Frontal cortex (tissue), 4 donors: ENCODE data around the gene HKDC1. TPM values are rescaled to one million over a fixed set of nuclear protein-coding genes. Genes with fewer than 3 reads are reported as not detected.
"Not testable (repeated sequence)": the region's sequence is repeated elsewhere in the genome, so short reads cannot be mapped to it uniquely, and the experiment has no call there.

Source experiments
- DNase-seq, 2 donors: peaks; one replicate each; pipeline ENCODE4 v3.0.0; 2012; ENCODE audit warnings: low spot score in 2 of 2
- FAIRE-seq: peaks from 2 replicates; lab custom pipeline; 2012; peaks lifted over from hg19 to GRCh38; lab: Jason Lieb, UNC
- total RNA-seq: library from RNA; depleted of rRNA; stranded (reverse); fragments of >200 nt; gene quantifications from one replicate; pipeline ENCODE4 v1.2.3, GENCODE V29; 2014
- donor health status: control.
- donor health status: control.
- donor health status: control.

HKDC1 gene
- total RNA-seq, 1 donor from 2014 or later: 0.41 TPM

DNA sequence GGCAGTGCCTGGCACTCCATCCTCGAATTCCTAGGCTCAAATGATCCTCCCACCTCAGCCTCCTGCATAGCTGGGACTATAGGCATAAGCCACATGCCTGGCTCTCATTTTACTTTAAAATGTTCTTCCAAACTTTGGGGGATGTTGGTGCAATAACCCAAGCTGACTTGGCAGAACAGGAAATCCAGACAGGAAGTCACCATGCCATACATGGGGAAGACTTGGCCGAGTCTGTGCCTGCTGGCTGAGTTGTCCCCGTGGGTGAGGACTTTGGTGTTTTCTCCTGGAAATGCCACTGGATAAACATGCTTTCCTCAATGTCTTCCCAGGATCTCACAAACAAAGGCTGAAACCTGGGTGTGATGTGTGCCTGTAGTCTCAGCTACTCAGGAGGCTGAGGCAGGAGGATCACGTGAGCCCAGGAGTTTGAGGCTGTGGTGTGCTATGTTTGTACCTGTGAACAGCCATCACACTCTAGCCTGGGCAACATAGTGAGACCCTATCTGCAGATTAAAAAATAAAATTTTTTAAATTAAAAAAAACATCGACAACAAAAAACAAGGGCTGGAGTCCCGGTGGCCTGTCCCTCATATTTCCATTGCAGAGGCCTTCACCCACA lies 19.8 kb downstream of the HKDC1 start:
- DNase-seq (no peak), FAIRE-seq (no peak)

GRCh38 chr10:69240455-69240854 lies 20.3 kb downstream of the HKDC1 start:
- no peak for FAIRE-seq

DNA sequence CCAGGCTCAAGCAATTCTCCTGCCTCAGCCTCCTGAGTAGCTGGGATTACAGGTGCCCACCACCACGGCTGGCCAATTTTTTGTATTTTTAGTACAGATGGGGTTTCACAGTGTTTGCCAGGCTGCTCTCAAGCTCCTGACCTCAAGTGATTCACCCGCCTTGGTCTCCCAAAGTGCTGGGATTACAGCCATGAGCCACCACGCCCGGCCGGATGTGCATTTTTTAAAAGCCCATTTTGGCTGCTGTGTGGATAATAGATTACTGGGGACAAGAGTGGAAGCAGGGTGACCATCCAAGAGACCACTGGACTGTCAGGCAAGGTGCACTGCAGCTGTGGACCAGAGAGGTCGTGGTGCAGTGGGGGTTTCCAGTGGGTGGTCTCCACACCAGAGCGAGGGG lies 21.4 kb downstream of the HKDC1 start:
- no peak for FAIRE-seq
- no peak for DNase-seq

More at GRCh38 chr10:69240455-69240854, 20.3 kb downstream of the HKDC1 start:
- no peak for DNase-seq

DNA sequence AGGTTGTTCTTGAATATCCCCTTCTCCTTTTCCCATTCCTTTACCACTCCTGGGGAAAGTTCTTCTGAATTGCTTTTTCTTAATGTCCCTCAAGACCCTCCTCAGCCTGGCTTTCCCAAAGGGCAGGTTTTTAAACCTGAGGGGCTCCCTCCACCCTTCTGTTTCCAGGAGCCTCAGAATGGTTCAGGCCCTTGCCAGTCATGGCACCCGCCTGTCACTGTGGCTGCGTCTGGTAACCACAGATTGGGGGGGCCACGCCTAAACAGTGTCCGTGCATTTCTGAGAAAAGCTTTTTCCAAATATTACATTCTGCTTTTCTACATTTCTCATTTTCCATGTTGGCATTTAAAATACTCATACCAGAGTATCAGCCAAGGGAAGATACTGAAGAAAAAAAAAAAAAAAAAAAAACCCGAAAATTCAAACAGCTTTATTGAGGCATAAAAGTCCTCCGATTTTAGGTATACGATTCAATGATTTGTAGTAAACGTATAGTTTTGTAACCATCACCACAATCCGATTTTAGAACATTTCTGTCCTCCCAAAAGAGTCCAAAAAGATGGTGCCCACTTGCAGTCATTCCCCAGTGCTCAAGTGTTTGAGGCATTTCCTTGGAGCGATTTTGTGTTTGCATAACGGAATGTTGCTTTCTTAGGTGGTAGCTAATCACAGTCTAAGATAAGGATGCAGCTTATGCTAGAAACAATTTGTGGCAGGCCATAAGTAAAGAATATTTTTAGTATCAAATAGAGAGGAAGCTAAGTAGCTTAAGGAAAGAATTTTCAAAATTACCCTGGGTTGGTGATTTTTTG lies 22.1 kb downstream of the HKDC1 start:
- FAIRE-seq (no peak), DNase-seq (no peak)

- DNase-seq (peak; percentile 68 to 76), FAIRE-seq (peak; percentile 31)
Observed at GRCh38 chr10:69242852-69243212, 22.7 kb downstream of the HKDC1 start.

- no peak for FAIRE-seq
- DNase-seq: no peak
Observed at GRCh38 chr10:69243817-69244216, 23.7 kb downstream of the HKDC1 start.

- no peak for FAIRE-seq
- no peak for DNase-seq
Observed at GRCh38 chr10:69246036-69246435, 25.9 kb downstream of the HKDC1 start.

DNA sequence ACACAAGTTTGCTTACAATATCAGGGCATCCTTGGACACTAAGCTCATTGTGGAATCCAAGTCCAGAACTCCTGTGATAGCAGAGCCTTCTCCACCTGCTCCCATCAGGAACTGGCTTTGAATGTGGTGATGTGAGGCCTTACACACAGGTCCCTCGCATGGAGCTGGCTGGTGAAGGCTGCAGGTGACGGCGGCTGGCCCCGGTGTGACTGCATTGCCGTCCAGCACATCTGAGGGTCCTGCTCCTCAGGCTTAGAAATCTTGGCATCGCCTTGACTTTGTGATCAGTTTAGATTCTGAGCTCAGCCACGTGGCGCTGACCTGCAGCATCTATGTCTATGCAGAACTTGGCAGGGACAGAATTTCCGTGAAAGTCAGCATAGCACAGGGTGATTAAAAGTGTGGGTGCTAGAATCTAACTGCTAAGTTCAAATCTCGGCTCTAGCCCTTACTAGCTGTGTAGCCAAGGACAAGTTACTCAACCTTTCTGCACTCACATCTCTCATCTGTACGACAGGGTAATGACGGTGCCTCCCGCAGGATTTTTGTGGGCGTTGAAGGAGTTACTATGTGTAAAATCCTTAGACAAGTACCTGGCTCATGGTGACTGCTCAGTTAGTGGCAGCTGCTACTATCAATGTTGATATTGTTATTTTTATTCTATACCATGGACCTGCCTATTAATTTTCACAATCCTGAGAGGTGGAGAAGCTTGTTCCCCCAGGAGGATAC lies 26.6 kb downstream of the HKDC1 start:
- no peak for DNase-seq

DNA sequence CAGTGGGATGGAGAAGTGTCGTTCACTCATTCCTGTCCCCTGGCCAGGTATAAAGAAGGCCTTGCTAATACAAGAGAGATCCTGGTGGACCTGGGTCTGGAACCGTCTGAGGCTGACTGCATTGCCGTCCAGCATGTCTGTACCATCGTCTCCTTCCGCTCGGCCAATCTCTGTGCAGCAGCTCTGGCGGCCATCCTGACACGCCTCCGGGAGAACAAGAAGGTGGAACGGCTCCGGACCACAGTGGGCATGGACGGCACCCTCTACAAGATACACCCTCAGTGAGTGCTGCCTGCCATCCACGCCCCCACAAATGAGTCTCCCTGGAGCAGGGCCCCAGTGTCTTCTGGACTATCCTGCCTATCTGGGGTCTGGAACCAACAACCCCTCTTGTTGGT lies 27.2 kb downstream of the HKDC1 start:
- FAIRE-seq (no peak), DNase-seq (no peak)

More for the DNA sequence above, 26.6 kb downstream of the HKDC1 start:
- FAIRE-seq: no peak

DNA sequence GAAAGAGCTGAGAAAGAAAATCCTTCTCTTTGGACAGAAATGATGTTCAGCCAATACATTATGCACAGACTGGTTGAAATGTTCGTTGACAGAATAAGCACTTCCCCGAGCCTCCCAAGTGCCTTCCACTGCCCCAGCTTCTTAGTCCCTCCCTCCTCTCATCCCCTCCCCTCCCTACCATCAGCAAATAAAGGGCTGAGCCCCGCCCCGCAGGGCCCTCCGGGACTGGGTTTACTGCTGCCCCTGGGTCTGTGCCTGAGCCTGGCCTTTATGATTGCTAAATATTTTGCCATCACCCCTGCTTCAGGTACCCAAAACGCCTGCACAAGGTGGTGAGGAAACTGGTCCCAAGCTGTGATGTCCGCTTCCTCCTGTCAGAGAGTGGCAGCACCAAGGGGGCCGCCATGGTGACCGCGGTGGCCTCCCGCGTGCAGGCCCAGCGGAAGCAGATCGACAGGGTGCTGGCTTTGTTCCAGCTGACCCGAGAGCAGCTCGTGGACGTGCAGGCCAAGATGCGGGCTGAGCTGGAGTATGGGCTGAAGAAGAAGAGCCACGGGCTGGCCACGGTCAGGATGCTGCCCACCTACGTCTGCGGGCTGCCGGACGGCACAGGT lies 28.1 kb downstream of the HKDC1 start:
- DNase-seq (no peak), FAIRE-seq (no peak)

- no peak for DNase-seq
- no peak for FAIRE-seq
Observed at GRCh38 chr10:69250041-69250440, 29.9 kb downstream of the HKDC1 start.

DNA sequence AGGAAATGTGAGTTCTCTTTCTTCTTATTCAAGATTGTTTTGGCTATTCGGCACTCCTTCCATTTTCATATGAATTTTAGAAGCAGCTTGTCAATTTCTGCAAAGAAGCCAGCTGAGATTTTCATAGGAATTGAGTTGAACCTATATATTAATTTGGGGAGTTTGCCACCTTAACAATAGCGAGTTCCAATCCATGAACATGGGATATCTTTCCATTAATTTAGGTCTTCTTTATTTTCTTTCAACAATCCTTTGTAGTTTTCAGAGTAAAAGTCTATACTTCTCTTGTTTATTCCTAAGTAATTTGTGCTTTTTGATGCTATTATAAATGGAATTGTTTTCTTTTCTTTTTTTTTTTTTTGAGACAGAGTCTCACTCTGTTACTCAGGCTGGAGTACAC lies 31.3 kb downstream of the HKDC1 start:
- not testable (repeated sequence) for DNase-seq, FAIRE-seq

DNA sequence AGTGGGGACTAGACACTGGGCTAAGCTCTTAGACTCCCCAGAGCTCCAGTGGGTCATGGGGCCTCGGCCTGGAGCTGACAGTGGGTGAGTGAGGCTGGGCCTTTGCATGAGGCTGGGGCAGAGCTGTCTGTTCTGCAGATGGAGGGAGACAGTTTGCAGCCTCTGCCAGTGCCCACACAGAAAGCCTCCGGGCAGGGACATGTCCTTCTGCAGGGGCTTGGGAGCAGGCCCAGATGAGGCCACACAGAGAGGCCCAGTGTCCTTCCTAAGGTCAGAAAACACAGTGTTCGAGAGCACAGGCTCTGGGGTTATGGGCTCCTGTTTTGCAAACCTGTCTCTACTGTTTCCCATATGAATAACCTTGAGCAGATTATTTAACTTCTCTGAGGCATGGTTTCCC lies 33.0 kb downstream of the HKDC1 start:
- FAIRE-seq (no peak), DNase-seq (no peak)

- FAIRE-seq (no peak), DNase-seq (no peak)
Observed at GRCh38 chr10:69254877-69255276, 34.7 kb downstream of the HKDC1 start.

- FAIRE-seq: no peak
- DNase-seq: no peak
Observed at GRCh38 chr10:69259547-69260243, 39.6 kb downstream of the HKDC1 start.

DNA sequence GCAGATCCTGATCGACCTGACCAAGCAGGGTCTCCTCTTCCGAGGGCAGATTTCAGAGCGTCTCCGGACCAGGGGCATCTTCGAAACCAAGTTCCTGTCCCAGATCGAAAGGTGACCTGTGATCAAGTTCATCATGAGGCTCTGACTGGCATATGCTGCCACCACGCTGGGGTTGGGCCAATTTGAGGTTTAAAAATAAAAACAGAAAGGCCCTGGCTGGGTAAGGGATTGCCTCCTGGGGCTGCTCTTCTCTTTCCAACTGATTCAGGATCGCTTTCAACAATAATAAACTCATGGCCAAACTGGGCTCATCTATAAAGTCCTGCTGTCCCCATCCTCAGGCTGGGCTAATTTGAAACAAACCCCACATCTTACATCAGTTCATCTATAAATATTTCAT lies 41.1 kb downstream of the HKDC1 start:
- DNase-seq: no peak
- FAIRE-seq: no peak

GRCh38 chr10:69262292-69262751 lies 42.2 kb downstream of the HKDC1 start:
- DNase-seq (no peak), FAIRE-seq (no peak)

GRCh38 chr10:69265521-69265920 lies 45.4 kb downstream of the HKDC1 start:
- no peak for FAIRE-seq

DNA sequence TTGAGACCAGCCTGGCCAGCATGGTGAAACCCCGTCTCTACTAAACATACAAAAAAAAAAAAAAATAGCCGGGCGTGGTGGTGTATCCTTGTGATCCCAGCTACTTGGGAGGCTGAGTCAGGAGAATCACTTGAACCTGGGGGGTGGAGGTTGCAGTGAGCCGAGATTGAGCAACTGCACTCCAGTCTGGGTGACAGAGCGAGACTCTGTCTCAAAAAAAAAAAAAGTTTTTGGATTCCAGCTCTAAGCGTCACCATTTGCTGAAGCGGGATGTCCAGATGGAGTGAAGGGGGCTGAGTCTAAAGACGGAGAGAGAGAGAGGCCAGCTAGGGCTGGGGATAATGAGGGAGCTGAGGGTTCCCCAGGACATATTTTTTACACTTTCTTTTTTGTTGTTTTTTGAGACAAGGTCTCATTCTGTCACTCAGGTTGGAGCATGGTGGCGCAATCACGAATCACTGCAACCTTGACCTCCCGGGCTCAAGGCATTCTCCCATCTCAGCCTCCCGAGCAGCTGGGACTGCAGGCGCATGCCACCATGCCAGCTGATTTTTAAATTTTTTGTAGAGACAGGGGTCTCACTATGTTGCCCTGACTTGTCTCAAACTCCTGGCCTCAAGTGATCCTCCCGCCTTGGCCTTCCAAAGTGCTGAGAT lies 48.8 kb downstream of the HKDC1 start:
- FAIRE-seq: no peak

More at GRCh38 chr10:69265521-69265920, 45.4 kb downstream of the HKDC1 start:
- no peak for DNase-seq

More for the DNA sequence above, 48.8 kb downstream of the HKDC1 start:
- DNase-seq: no peak
